Astrocyte of the hippocampus (primary cell): Measurements from ENCODE around the gene TRHDE.

ENCODE experiments used
- DNase-seq: peaks from one replicate; pipeline ENCODE4 v3.0.0; 2011; ENCODE audit warnings: low read depth, low spot score

The TRHDE gene

GRCh38 chr12:72273499-72273837 lies 1.3 kb downstream of the TRHDE start:
- DNase-seq: no peak

- no peak for DNase-seq
These were observed 1.7 kb downstream of the TRHDE start for GRCh38 chr12:72273851-72274351.

GRCh38 chr12:72274931-72275330 lies 2.8 kb downstream of the TRHDE start:
- no peak for DNase-seq

GRCh38 chr12:72275526-72275925 lies 3.4 kb downstream of the TRHDE start:
- no peak for DNase-seq

- no peak for DNase-seq
These were observed 4.1 kb downstream of the TRHDE start for GRCh38 chr12:72276181-72276805.

- DNase-seq: peak; percentile 28
These were observed 5.2 kb downstream of the TRHDE start for GRCh38 chr12:72277415-72277814.

GRCh38 chr12:72278894-72279293 lies 6.7 kb downstream of the TRHDE start:
- no peak for DNase-seq

- peak; percentile 40 for DNase-seq
These were observed 9.0 kb downstream of the TRHDE start for GRCh38 chr12:72281126-72281525.

GRCh38 chr12:72282721-72283120 lies 10.6 kb downstream of the TRHDE start:
- DNase-seq: no peak

GRCh38 chr12:72285861-72286260 lies 13.7 kb downstream of the TRHDE start:
- DNase-seq: no peak

- DNase-seq: no peak
These were observed 14.4 kb downstream of the TRHDE start for GRCh38 chr12:72286526-72286925.

GRCh38 chr12:72288436-72288835 lies 16.3 kb downstream of the TRHDE start:
- no peak for DNase-seq

GRCh38 chr12:72288911-72289310 lies 16.7 kb downstream of the TRHDE start:
- DNase-seq: no peak

GRCh38 chr12:72289633-72290032 lies 17.5 kb downstream of the TRHDE start:
- DNase-seq: no peak

- no peak for DNase-seq
These were observed 19.0 kb downstream of the TRHDE start for GRCh38 chr12:72291175-72291574.

GRCh38 chr12:72293701-72294100 lies 21.5 kb downstream of the TRHDE start:
- DNase-seq: no peak

- DNase-seq: no peak
These were observed 22.9 kb downstream of the TRHDE start for GRCh38 chr12:72295101-72295500.

- DNase-seq: no peak
These were observed 23.6 kb downstream of the TRHDE start for GRCh38 chr12:72295744-72296143.

GRCh38 chr12:72296389-72296788 lies 24.2 kb downstream of the TRHDE start:
- peak; percentile 75 for DNase-seq

- no peak for DNase-seq
These were observed 25.5 kb downstream of the TRHDE start for GRCh38 chr12:72297666-72298065.

- no peak for DNase-seq
These were observed 28.6 kb downstream of the TRHDE start for GRCh38 chr12:72300728-72301127.

- DNase-seq: no peak
These were observed 32.6 kb downstream of the TRHDE start for GRCh38 chr12:72304751-72305150.

GRCh38 chr12:72307229-72307628 lies 35.1 kb downstream of the TRHDE start:
- DNase-seq: no peak

- no peak for DNase-seq
These were observed 39.8 kb downstream of the TRHDE start for GRCh38 chr12:72311946-72312345.
